ENCODE data around the gene JAG1.

Gene JAG1

DNA sequence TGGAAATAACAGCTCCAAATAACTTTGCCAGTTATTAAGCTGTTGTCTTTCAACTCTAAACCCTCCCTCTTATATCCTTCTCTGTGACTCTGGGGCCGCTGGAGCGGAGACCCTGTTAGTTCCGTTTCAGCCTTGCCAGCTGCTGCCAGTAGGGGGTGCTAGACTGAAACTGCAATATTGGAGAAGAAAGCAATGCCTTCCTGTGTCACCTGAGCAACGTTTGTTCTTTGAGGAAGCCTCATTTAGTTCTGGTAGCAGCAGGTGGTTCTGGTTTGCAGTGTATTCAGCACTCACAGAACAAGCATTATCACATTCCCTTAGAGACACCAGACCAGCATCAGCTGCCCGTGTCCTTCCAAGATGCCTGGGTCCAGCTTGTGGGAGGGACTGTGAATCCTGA lies 22.9 kb upstream of the JAG1 start:
- no peak for DNase-seq

DNA sequence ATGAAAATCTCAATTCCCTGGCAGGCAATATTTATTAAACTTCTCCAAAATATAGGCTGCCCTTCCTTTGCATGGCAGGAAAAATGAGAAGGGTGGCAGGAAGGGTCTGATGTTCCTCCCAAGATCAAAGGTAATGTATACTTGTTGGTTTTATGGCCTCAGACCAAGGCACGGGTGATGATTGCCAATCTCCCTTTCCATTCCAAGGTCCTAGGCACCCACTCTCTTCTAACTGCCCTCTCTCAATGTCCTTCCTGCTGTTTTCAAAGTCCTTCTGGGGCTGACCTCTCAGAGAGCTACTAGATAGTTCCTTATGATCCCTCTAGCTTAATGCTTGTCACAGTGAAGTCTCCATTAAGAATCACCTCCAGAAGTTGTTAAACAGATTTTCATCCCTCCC lies 15.6 kb upstream of the JAG1 start:
- DNase-seq, result no peak

DNA sequence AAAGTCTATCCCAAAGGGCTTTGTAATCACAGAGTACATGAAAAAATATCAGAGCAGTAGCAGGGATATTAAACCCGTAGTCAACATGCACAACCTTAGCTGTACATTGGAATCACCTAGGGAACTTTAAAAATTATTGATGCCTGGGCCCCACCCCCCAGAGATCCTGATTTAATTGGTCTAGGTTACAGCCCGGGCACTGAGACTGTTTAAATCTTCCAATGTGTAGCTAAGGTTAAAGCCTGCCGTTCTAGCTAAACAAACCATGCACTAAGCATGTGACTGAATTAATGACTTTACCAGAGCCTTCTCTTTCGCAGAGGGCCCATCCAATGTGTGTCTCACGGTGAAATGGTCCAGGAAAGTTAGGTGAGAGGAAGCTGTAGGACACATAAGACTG lies 14.1 kb upstream of the JAG1 start:
- no peak for DNase-seq

DNA sequence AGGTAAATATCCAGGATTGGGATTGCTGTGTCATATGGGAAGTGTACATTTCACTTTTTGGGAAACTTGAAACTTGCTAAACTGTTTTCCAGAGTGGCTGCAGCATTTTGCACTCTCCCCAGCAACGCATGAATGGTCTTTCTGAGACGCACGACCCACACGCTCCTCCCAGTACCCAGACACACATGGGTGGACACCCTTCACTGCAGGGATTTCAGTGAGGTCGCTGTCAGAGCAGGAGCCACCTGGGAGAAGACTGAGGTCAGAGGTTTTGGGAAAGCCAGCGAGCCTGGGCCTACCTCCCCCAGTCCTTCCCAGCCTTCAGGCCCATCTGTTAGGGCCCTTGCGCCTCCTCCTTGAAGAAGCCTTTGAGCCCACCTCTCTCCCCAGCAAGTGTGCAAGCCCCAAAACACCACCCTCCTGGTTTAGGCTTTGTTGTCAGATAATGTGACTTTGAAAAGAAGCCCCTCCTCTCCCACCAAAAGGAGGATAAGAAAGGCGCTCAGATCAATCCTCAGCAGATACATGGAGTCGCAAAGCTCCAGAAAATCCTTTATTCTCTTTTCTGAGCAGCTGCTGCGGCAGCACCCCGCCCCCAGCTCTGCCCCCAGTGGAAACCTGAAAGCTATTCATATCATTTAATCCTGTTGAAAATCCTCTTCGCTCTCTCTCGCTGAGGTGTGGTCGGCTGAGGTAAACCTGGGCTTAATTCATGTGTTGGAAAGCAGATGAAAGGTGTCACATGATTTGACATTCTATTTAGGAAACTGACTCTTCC lies 12.7 kb upstream of the JAG1 start:
- no peak for DNase-seq

DNA sequence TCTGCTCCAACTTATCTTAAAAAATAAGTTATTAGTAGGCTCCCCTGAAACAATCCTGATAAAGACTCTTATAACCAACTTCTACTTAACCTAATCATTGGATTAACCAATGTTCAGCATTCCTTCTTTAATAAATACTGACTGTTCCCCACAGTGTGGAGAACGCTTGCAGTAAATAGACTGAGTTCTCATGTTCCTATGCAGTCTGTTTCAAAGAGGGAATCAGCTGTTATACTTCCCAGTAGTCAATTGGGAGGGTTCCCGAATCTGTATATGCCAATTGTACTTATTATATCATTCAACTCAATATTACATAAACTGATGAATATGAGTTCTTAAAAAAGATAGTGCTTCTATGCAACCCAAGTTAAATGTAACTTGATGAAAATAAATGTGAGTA lies 9.7 kb upstream of the JAG1 start:
- no peak for DNase-seq

DNA sequence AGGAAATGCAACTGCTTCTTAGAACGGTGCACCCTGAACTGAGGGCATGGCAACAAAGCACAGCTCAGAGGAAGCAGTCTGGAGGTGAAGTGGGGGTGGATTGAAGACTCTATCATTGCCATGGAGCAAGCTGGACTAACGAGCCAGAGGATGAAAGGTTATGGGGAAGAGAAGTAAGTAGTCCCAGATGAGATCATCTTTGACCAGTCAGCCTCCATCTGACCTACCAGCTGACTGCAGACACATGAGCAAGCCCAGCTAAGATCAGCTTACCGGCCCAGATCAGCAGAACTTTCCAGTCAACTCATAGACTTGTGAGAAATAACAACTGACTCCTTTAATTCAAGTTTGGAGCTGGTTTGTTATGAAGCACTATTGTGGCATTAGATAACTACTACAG lies 9.1 kb upstream of the JAG1 start:
- no peak for DNase-seq

DNA sequence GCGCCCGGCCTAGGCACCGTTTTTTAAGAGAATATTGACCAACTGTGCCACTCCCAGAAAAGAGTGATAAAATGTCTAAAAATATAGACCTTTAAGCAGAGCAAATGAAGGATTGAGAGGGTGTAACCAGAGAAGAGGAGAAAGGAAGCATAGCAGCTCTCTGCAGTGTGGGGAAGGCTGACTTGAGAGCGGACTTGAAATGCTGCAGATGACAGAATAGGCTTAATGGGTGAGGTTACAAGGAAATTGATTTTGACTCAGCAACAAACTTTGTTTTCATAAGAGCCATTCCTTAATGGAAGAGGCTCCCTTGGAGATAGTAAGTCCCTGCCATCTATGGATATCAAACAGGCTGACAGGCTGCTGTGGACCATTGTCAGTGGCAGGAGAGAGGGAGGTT lies 7.7 kb upstream of the JAG1 start:
- no peak for DNase-seq

DNA sequence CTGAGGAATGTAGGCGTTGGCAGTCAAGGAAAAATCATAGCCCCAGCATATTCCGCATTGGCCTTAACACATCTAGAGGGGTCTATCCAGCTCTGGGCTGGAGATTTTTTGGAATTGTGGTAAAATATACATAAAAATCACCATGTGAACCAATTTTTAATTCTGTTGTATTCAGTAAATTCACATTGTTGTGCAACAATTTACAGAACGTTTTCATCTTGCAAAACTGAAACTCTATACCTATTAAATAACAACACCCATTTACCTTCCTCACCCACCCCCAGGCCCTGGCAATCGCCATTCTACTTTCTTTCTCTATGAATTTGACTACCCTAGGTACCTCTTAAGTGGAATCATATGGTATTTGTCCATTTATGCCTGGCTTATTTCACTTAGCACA lies 6.8 kb upstream of the JAG1 start:
- no peak for DNase-seq

DNA sequence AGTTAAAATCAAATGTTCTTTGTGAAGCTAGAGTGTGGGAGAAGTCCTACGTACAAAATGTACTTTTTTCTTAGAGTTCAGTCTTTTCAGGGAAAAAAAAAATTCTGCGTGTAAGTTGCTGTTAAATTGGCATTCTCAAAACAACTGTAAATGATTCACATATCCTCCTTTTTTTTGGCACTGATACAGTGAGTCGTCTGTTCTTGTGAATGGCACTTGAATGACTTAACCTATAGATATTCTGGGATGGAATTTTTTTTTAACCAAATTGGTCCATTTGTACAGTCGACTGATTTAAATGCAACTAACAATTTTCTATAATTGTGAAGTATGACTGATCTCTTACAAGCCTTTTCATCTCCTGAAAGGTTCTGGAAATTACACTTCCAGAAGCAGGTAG lies 5.5 kb upstream of the JAG1 start:
- DNase-seq, result peak; percentile 73

DNA sequence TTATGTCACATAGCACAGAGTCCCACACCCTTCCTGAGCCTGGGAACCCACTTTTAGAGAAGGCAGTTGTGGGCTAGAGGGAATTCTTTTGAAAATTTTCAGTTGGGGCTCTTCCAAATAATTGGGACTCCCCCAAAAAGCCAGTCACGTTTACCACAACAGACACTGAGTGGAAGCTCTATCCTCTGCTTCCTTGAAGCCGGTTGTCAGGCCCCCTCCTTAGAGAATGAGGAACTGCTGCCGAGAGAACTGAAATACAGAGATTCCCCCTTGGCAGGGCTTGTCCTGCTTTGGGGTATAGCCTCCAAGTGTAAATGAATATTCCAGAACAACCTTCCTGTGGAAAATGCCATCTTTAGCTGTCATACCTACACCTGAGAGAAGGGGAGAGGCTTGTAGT lies 2.7 kb upstream of the JAG1 start:
- DNase-seq, result no peak

DNA sequence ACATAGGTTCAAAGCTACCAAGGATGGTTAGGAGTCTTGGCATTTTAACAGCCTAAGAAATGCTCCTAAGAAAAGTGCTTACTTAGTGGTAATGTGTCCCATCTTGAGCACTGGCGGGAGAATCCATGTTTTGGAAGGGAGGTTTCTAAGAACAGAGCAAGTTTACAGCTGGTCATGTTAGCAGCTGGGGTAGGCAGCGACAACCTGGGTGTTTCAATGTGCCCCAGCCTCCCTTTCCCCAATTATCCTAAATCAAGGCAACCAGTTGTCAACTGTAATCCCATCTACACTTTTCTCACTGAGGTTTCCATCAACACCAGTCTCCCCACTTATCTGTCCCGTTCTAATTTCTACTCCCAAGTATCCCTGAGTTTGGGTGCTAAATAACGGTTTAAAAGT lies 1.6 kb upstream of the JAG1 start:
- no peak for DNase-seq

DNA sequence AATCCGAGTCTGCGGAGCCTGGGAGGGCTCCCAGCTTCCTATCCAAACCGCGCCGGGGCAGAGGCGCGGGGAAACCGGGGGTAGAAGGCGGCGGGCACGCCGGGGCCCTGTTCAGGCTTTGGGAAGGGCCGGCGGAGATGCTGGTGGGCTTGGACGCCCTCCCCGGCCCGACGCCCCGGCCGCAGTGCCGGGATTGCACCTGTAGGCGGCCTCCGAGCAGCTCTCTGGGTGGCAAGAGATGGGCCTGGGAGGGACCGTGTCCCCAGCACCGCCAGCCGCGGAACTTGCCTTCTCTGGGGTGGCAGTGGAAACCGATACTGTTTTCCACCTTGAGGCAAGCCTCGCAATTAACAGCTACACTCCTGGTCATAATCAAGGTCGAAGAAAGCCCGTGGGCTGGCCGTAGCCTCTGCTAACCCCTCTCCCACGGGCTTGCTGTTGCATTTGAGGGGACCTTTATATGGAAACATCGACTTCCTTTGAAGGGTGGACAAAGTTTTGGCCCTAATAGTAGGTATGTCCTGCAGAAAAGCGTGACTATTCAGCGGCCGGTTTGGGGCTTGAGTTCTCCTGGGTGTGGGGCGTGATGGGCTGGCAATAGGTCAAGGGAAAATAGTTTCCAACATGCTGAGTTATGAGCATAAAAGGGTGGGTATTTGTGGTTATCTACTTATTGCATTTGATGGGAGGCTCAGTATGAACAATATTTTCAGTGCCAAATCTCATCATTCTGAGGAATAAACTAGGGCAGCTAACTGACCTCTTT lies 1.1 kb upstream of the JAG1 start:
- DNase-seq, result peak; percentile 76

DNA sequence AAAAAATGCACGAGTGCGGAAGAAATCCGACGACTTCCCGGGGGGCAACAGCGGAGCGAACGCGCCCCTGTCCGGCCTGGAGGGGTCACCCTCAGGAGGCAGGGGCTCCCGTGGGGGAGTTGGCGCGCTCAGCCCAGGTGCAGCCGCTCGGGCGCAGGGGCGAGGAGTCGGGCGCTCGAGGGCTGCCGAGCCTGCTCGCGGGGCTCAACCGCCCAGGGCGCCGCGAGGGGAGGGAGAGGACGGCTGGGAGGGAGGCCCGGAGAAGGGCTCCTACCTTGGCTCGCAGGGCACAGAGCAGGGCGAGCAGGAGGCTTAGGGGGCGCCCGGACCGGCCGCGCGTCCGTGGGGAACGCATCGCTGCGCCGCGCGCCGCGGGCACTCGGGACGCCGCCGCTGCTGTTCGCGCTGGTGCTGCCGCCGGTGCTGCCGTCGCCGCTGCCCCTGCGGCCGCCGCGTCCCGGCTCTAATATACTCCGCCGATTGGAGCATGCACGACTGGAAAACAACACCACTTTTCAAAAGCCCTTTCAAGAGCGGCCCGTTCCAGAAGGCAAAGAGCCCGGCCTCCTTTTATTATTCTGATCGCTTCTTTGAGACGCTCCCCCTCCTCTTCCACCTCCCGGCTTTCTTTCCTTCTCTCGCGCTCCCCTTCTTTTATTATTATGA lies 490 bp downstream of the JAG1 start:
- DNase-seq, result peak; percentile 44

DNA sequence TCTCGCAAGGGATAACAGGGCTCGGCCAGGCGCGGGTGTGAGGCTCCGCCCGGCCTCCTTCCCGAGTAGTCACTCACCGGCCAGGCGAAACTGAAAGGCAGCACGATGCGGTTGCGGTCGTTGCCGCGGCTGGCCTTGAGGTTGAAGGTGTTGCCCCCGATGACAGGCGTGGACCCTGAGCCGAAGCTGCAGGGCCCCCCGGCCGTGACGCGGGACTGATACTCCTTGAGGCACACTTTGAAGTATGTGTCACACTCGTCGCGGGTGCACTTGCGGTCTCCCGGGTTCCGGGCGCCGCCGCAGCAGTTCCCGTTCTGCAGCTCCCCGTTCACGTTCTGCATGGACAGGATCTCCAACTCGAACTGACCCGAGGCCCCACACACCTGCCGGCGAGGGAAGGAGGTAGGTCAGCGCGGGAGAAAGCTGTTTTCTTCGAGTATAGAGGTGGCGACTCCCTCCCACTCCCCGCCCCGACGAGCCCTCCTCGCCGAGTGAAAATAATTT lies 1.1 kb downstream of the JAG1 start:
- DNase-seq, result peak; percentile 44

DNA sequence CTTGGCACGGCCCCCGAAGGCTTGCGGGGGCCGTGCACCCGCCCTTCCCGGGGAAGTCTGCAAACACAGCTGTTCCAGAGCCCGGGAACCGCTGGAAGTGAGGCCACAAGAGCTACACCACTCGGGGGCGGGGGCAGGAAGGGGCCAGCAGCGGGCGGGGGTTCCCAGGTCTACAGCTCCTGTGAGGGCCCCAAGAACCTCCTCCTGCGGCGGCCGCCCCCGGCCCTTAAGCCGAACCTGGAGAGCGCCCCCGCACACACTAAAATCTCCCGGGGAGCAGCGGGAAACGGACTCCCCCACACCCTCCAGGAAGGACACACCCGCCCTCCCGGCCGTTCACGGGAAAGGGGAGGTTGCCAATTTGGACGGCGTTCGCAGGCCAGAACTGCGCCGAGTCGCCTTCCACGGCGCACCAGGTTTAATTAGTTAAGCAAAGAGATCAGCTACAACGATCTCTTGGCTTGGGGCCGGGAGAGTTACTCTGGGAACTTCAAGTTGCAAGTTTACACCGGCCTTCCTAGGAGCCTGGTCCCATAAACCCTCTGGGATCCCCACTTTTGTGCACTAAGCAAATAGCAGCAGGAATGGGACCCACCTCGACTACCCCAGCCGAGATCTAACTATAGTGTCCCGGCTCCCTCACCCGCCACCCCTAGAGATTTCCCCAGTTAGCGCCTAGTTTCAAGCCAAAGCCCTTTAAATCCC lies 1.7 kb downstream of the JAG1 start:
- peak; percentile 41 for DNase-seq

DNA sequence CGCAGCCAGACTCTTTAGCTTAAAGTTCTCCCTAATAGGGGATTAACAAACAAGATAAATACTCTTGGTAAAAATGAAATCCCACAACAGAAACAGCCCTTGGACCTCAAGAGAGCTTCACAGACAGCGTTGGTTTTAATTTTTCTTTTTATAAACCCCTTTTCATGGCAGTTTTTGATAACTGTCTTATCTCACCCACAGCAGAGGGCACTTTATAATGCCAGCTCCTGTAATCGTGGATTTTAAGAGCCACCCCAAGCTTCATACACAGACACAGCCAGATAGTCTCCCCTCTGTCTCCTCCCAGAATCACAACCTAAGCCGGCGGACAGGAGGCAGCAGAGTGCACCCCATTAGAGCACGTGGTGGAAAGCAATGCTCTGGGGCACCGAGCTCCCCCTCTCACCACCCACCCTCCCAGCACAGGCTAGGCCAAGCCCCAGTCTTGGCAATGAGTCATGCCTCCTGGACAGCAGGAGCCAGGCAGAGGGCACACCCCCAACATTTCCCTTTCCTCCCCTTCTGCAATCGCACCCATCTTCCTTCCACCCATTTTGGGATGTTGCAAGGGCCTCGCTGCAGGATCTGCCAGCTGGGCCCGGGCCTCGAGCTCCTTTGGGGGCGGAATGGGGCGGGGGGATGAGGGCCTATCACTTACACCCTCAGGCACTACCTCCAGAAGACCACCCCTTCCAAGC lies 2.4 kb downstream of the JAG1 start:
- peak; percentile 90 for DNase-seq

DNA sequence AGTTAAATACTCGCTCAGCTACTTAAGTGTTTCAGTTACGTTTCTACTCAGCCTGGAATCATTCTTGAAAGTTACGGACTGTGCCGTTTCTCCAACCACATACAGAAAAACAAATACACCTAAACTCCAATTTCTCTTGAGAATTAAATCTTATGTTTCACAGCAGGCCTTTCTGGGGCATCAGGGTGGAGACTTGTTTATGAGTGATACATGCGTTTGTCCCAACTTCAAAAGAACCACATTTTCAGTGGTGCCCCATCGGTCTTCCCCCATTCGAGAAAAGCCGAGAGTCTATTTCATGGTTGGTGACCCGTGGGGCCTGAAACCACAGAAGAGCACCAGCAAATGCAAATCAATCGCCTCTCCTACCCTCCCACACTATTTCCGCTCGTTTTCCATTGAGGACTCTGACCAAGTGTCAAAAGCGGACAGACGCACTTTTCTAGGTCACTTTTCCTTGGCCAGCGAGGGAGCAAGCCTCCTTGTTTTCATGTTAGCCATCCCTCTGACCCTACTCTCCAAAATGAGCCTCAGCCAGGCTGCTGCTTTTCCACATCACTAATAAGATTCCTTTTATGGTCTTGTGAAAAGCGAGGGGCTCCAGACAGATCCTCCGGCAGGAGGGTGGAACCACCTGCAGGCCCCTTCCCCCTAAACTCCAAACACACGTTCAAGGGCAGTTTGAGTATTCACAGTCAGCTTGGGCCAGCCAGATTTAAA lies 3.1 kb downstream of the JAG1 start:
- no peak for DNase-seq

DNA sequence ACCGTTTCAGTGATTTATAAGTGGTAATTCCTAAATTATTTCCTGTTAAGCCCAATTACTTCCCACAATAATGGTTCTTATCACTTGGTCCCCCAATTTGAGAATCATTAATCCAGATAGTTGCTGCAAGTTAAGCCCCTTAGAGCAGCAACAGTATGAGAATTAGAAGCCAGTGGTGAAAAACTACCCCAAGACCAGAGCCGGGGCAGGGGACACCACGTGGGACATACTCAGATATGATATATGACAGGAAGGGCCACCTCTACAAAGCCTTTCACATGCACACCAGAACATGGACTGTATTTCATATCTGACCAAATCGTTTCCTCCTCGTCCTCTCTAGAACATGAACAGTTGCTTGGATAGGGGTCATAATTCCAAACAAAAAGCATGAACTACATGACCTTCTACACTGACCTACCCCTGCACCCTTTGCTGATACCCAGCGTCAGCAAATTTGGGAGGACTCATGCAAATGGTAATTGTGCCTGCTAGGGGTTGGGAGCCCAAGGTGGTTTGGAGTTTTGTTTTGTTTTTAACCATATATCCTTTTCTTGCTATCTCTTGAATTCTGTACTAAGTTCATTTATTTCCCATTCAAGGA lies 3.9 kb downstream of the JAG1 start:
- DNase-seq, result no peak

DNA sequence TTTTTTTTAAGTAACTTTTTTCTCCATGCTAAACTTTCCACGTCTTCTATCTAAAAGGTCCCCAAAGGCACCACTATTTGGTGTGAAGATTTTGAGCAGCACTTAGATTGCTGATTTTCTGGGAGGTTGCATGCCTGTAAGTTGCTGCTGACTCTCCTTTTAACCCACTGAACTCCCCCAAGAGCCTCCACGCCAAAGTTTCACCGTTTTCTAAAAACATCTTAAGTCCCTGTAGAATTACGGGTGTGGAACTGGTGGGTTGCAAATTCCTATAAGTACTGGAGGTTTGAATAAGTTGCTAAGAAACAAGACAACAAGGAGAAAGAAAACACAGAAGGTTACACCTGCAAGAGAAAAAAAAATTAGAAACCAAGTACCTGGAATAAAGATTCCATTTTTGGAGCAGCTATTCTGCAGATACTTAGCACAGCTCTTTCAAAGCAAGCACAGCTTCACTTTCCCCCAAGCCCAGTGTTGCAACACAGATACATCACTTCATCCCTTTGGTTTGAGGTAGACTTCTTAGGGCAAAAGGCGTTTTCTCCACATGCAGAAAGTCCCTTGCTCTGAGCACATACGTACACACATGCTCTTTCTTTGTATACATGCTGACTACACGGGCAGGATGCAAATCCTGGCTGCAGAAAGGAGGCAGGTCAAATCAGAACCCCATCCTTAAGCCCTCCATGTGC lies 5.0 kb downstream of the JAG1 start:
- DNase-seq, result no peak

DNA sequence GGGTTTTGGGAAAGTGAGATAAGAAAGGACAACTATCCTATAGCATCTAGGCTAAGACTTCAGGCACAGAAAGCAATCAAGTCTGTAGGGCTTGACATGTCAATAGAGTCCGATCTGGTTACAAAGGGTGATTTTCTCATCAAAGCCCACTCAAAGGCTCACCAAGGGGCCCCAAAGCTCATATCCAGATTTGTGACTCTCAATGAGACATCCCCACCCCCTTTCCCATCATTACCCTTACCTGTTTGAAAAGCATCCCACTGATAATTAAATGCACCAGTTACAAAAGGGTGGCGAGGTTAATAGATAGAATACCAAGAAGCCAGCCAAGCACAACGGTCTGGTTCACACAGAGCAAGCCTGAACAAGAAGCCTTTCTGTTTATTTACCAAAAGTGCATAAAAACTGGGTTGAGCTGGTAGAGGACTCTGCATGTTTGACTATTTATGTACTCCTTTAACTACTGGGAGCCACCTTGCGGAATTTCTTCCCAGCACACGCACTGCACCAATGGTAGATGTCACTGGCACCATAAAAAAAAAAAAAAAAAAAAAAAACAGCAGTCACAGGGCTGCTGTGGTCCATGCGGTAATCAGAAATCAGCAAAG lies 6.1 kb downstream of the JAG1 start:
- DNase-seq, result no peak

DNA sequence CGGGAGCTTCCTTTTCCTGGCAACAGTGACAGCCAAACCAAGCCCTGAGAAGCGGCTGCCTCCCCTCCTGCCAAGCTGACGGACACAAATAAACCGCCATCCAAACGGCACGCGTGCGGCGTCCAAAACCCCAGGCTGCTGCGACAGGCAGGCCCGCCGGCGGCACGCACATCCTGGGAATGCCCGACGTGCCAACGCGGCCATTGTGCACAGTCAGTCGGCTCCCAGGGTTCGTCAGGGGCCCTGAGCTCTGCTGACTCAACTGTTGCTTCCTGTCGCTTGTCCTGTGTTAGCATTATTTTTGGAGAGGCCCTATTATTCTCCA lies 6.8 kb downstream of the JAG1 start:
- DNase-seq, result no peak
